HG02610 (cell line): ENCODE results near the gene ARMC9.
"Not testable (repeated sequence)": the region's sequence is repeated elsewhere in the genome, so short reads cannot be mapped to it uniquely, and the experiment has no call there.

Experiments used
- ATAC-seq: cut with Tn5 transposase; IDR thresholded peaks from one replicate; pipeline ENCODE4 v1.9.1; 2021; ENCODE audit warnings: mild to moderate bottlenecking, moderate library complexity; ENCODE audit not compliant: unreplicated experiment

The ARMC9 gene

GRCh38 chr2:231304259-231304658 lies 105.8 kb downstream of the ARMC9 start:
- ATAC-seq: not testable (repeated sequence)

DNA sequence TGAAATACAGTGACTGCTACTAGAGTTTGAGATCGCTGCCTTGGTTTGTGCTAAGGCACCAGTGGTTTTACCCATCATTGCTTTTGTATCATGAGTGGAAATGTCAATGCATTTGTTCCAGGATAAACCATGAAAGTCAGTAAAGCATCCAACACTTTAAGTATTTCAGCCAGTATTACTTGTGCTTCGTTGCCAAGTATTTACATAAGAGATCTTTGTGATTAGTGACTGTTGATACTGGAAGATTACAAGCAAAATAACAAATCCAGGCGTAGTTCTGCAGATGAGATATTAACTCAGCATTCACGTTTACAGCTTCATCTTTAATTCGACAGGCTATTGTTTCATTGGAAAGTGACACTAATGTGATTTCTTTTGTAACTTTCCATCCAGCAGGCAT lies 106.8 kb downstream of the ARMC9 start:
- no peak for ATAC-seq

- ATAC-seq: no peak
These were observed 108.5 kb downstream of the ARMC9 start for GRCh38 chr2:231306791-231307393.

DNA sequence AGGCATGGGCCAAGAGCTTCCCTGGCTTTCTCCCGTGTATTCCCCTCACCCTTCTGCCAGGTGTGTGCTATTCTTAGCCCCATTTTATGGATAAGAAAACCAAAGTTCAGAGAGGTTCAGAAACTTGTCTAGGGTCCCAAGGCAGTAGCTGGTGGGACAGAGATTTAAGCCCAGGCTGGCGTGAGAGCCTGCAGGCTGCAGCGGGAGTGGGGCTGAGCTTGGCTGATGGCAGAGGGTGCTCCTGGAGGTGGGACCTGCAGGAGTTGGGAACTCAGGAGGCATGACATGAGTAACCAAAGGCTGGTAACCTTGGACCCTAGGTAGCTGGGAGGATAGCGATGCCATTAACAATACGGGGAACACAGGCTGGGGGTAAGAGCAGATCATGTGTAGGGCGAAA lies 109.8 kb downstream of the ARMC9 start:
- no peak for ATAC-seq

DNA sequence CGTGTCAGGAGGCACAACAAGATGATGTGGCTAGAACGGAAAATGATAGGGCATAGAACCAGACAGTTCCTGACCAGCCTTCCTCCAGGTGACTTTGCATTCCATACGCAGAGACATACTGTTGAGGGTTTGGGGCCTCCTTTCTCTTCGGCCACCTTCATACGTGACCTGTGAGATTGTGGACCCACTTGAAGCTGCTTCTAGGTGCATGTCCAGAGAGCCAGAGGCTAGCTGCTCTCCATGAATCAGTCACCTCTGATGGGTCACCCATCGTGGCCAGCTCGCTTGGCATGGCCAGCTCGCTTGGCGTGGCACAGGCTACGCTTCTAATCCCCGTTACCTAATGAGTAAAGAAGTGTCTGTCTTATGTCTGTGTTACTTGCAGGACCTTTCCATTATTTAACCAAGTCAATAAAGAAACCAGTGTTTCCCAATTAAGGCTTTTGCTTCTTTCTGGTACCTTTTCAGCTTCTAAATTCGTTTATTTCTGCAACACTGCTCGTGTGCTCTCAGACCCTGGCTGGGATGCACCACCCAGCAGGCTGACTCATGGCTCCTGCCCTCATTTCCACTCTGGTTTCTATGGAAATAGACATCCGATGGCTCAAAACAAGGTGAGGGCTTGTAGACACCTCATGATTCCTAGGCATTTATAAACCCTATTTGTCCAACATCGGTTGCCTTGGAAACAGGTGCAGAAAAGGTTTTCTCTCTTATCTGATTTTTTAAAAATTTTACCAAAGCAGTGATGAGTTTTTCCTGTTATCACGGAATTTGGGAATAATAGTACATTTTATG lies 110.4 kb downstream of the ARMC9 start:
- ATAC-seq: no peak

GRCh38 chr2:231312066-231312465 lies 113.6 kb downstream of the ARMC9 start:
- ATAC-seq: no peak

DNA sequence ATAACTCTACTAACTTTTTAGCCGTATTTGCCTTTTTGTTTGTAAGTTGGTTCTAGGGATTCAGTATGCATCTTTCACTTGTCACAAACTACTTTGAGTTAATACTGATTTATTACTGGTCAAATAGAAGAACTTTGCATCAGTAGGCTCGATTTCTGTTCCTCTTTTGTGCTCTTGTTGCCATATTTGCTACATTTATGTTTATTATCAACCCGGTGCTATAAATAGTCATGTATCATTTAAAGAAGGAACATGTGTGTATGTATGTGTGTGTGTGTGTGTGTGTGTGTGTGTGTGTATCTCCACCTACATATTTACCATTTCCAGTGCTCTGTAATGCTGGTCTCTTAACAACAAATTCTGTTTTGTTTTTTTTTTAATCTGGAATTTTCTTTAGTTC lies 117.5 kb downstream of the ARMC9 start:
- ATAC-seq: no peak

- ATAC-seq: no peak
These were observed 119.1 kb downstream of the ARMC9 start for GRCh38 chr2:231317579-231317978.

DNA sequence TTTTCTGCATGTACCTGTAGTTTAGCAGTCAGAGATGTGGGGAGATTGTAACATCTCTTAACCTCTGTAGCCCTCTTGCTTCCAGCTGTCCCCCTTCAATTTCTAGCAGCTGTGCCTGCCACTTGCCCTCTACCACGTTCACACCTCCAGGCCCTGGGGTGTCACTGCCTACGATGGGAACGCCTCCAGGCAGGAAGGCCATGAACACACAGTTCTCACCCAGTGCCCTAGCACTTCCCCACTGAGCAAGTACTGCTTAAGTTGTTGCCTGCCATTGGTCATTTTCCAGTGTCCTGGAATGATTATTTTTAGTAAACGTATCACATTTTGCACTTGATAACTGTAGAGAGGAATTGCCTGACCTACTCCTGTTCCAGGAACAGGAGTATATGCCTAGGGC lies 120.0 kb downstream of the ARMC9 start:
- no peak for ATAC-seq

DNA sequence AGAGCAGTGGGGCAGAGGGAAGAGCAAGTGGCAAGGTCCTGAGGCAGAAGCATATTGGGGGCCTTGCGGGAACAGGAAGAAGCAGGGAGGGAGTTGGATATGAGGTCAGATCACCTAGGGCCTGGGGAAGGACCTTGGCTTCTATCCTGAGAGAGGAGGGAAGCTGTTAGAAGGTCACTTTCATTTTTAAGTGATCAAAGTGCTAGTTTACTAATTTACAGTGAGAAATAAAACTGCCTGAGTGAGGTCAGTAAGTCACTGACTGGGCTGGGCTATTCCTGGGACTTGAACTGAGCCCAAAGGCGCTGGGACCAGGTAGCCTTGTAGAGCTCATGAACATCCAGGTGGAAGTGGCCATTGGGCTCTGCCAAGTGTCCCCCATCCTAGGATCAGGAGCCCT lies 120.5 kb downstream of the ARMC9 start:
- no peak for ATAC-seq

DNA sequence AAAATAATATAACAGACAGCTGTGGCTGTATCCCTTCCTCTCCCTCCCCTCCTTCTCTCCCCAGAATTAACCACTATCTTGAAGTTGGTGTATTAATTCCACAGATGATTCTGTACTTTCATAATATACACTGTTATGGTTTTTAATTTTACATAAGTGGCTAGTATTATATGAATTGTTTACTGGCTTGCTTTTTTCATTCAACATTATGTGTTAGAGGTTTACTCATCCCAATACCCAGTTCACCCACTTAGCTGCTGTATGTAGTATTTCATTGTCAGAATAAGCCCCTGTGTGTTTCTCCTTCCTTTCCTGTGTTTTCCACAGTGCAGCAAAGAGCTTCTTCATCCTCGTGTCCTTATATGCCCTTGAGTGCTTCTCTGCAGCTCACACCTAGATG lies 121.4 kb downstream of the ARMC9 start:
- no peak for ATAC-seq

DNA sequence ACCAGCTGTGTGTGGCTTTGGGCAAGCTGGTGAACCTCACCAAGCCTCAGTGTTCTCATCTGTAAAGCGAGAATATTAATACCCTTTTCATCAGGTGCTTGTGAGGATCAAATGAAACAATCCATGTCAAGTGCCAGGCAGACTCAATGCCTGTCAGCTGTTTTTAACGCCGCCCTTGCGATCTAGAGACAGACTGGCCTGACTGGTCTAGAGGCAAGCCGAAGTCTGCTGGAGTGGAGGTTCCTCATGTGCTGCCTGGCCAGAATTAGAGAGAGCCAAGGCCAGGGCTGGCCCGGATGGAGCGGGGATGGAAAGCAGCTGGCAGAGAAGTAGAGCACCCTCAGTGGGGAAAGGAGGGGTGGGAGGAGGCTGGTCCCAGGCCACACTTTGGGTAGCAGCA lies 122.6 kb downstream of the ARMC9 start:
- ATAC-seq: no peak

DNA sequence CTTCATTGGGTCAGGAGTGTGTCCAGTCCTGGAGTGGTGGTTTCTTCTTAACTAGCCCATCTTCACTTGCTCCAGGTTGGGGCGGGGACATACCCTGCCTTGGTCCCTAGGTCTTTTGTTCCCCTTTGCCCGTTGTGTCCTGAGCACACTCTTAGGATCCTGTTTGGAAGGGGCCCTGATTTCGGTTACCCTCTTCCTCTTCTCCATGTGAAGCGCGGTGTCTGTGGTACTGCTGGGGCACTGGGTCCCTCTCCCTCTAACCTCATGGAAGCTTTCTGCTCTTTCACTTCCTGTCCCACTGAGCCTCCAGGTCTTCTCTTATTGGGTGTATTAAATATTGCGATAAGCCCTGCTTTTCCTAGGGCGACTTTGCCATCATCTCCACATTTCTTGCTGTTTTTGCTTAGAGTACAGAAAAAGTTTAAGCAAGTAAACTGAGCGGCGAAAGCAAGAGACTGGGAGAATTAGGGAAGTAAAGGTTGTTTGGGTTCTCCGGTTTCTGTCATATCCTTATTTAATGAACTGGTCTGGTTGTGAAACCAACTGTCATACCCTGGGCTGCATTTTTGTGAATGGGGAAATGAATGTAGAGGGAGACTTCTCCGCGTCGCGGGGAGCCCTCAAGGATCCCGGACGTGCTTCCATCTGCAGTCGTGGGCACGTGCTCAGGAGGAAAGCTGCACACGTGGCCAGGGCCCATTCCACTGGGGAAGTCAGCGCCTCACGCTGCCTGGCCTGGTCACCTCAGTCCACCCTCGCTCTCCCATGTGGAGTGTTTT lies 123.3 kb downstream of the ARMC9 start:
- peak; percentile 60 for ATAC-seq

- ATAC-seq: no peak
These were observed 124.9 kb downstream of the ARMC9 start for GRCh38 chr2:231323316-231323715.

DNA sequence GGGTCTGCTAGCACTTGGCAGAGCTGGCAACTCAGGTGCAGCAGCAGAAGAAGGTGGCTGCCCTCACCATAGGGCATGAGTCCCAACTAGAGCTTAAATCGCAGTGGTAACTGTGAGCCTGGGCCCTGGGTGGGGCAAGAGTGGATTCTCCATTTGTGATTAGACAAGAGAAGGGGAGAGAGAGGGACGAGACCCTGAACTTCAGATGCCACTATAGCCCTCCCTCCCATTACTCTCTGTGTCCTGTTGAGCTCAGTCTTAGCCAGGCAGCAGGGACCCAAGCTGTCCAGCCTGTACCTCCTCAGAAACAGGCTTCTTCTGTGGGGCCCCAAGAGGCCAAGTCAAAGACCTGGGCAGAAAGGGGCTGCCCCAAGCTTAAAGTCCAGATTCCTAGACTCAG lies 127.4 kb downstream of the ARMC9 start:
- ATAC-seq: no peak

DNA sequence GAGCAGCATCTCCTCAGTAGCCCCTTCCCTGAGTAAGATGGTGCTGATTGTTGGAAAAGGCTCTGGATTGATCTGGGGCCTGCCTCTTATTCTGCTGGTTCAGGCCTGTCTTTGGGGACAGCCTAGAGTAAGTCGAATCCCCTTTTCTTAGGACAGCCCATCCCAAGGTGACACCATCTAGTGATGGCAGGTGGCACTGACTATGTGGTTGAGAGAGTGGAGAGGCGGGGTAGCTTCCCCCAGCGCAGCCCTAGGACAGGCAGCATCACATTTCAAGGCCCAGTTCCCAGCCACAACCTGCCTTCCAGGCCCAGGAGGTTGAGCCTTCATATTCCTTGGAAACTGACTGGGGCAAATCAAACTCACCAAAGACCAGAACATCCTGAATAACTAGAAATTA lies 128.0 kb downstream of the ARMC9 start:
- ATAC-seq: no peak

DNA sequence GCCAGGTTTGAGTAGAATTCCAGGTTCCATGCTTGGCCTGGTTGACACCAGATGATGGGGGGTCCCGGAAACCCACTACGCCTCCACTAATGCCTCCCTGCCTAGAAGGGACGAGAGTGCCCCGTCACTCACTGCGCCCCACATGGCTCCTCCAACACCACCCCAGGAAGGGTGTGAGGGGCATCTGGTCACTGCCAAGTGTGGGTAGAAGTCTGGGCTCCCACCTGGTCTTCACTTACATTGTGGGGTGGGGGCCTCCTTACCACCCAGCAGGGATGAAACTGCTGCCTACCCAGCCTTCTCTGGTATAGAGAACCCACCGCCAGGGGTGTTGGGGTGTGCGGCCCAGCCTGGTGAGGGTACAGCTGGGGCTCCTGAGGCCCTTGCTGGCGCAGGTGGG lies 131.9 kb downstream of the ARMC9 start:
- ATAC-seq: no peak

GRCh38 chr2:231331533-231331932 lies 133.1 kb downstream of the ARMC9 start:
- ATAC-seq: no peak

DNA sequence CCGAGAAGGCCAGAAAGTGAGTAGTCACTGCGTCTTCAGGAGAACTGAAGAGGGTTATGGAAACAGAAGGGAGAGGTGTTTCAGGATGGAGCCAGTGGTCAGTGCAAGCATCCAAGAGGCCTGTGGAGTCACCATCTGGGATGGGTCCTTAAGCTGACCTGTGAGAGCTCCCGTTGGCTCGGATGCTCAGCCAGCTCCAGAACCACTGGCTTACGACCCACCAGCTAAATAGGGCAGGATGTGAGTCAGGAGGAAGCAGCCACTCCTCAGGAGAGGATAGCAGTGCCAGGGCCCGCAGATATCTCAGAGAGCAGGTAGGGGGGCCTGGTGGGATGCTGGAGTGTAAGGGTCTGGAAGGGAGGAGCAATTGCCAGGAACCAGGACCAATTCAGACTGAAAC lies 134.0 kb downstream of the ARMC9 start:
- ATAC-seq: no peak

GRCh38 chr2:231332872-231333500 lies 134.6 kb downstream of the ARMC9 start:
- no peak for ATAC-seq

- ATAC-seq: no peak
These were observed 135.9 kb downstream of the ARMC9 start for GRCh38 chr2:231334179-231334930.
